Activated CD8-positive, alpha-beta memory T cell treated with anti-CD3 and anti-CD28 coated beads, Interleukin-2, amount 50 U/mL, for 1 hour (primary cell): Measurements from ENCODE around the gene ARL13B.

Source experiments
- DNase-seq: peaks from one replicate; pipeline ENCODE4 v3.0.0-alpha.2; 2020; ENCODE audit errors: extremely low read depth

ARL13B gene

GRCh38 chr3:94099311-94099710, 119.4 kb downstream of the ARL13B start:
- no peak for DNase-seq

DNA sequence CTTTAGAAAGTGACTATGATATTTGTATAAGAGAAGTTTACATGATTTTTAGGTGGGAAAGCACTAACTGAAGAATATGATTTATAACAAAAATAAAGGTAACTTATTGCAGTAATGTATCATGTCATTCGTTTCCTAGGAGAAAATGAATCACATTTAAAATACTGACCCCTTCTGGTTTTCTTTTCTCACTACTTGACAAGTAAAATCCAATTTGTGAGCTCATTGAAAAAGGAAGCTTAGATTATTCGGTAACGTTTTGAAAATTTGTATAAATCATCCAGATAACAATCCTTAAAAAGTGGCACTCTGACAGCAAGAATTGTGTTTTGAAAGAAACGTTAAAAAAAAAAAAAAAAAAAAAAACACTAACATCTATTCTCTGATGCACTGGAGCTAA, 121.9 kb downstream of the ARL13B start:
- no peak for DNase-seq
